Upper lobe of left lung (tissue), 4 donors: ENCODE data around the gene SSBP3.

Experiments
- POLR2AphosphoS5 ChIP-seq, 2 donors: sonication (generic); formaldehyde crosslinking; IDR thresholded peaks; one replicate each; pipeline ENCODE4 v1.5.1; 2017; ENCODE audit warnings: antibody characterized with exemption in 2 of 2
- TF ChIP-seq, protein P1 (sequence below), 6 experiments: fragments of 450-650 bp in 4 of 6; fragments of 200-600 bp in 2 of 6; sonication (generic) in 2 of 6; IDR thresholded peaks; one replicate each; pipeline ENCODE4 v1.5.1; 2016 to 2019; ENCODE audit warnings: antibody characterized with exemption in 6 of 6

DNA sequence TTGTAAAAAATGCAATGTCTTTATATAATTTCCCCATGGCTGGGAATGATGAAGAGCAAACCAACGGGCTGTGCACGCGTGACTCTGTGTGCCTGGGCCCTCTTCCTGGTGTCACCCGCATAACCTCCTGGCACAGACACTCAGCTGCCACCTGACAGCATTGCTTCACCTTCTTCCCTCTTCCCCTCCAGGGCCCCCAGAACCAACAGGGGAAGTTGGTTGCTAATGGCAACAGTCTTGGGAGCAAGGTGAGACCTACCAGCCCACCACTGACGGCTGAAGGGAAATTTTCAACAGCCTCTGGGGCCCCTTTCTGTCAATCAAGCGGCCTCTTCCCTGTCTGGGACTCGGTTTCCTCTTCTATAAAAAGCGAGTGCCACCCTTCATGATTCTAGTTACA, 33.2 kb downstream of the SSBP3 start:
- TF ChIP-seq, protein P1, sequence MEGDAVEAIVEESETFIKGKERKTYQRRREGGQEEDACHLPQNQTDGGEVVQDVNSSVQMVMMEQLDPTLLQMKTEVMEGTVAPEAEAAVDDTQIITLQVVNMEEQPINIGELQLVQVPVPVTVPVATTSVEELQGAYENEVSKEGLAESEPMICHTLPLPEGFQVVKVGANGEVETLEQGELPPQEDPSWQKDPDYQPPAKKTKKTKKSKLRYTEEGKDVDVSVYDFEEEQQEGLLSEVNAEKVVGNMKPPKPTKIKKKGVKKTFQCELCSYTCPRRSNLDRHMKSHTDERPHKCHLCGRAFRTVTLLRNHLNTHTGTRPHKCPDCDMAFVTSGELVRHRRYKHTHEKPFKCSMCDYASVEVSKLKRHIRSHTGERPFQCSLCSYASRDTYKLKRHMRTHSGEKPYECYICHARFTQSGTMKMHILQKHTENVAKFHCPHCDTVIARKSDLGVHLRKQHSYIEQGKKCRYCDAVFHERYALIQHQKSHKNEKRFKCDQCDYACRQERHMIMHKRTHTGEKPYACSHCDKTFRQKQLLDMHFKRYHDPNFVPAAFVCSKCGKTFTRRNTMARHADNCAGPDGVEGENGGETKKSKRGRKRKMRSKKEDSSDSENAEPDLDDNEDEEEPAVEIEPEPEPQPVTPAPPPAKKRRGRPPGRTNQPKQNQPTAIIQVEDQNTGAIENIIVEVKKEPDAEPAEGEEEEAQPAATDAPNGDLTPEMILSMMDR (IDR thresholded peaks at IDR 0.05), result no peak
- TF ChIP-seq POLR2AphosphoS5 (IDR thresholded peaks at IDR 0.05), result no peak
